H1 (cell line): Measurements from ENCODE around the gene SLC25A24. TPM values are rescaled to one million over a fixed set of nuclear protein-coding genes. Genes with fewer than 3 reads are reported as not detected.

Source experiments
- CTCF ChIA-PET: fragments of 300-600 bp; sonication (Branson Sonifier 250); formaldehyde crosslinking; loops from one replicate; lab custom pipeline; 2021; ENCODE audit not compliant: partially characterized antibody; lab: Charles Lee
- POLR2A ChIA-PET: fragments of 300-600 bp; sonication (Branson Sonifier 250); formaldehyde crosslinking; loops from one replicate; lab custom pipeline; 2021; ENCODE audit warnings: inconsistent platforms; ENCODE audit not compliant: partially characterized antibody; lab: Charles Lee
- DNase-seq, 2 experiments: peaks; one replicate each; pipeline versions ENCODE4 v3.0.0 to v3.0.0-alpha.2; 2010 to 2022; ENCODE audit warnings: low spot score in 2 of 2, low read depth in 1 of 2, mixed read lengths in 1 of 2
- FAIRE-seq: peaks from 2 replicates; lab custom pipeline; 2011; peaks lifted over from hg19 to GRCh38; lab: Jason Lieb, UNC
- H2AFZ ChIP-seq: 2 replicates; pipeline ENCODE4 v1.8.1; 2012; ENCODE audit warnings: low read length, inconsistent platforms
- H2AK5ac ChIP-seq: 2 replicates; pipeline ENCODE4 v1.6.1; 2013; ENCODE audit warnings: low read depth, low read length
- H2BK120ac ChIP-seq: replicated peaks from 2 replicates; pipeline ENCODE3; 2013; ENCODE audit warnings: low read depth, low read length, inconsistent platforms
- H2BK12ac ChIP-seq: 2 replicates; pipeline ENCODE4 v1.6.1; 2013; ENCODE audit warnings: low read depth, low read length
- H2BK15ac ChIP-seq: 2 replicates; pipeline ENCODE4 v1.6.1; 2013; ENCODE audit warnings: low read length
- H2BK20ac ChIP-seq: 2 replicates; pipeline ENCODE4 v1.6.1; 2013; ENCODE audit warnings: low read length
- H2BK5ac ChIP-seq: 2 replicates; pipeline ENCODE4 v1.6.1; 2013; ENCODE audit warnings: low read depth, low read length
- H3K14ac ChIP-seq: 2 replicates; pipeline ENCODE4 v1.6.1; 2013; ENCODE audit warnings: inconsistent platforms; ENCODE audit not compliant: insufficient read length
- H3K18ac ChIP-seq: 2 replicates; pipeline ENCODE4 v1.6.1; 2013; ENCODE audit warnings: low read length; ENCODE audit errors: extremely low read depth
- H3K23ac ChIP-seq: 2 replicates; pipeline ENCODE4 v1.6.1; 2013; ENCODE audit warnings: inconsistent platforms; ENCODE audit not compliant: insufficient read length
- H3K23me2 ChIP-seq: 2 replicates; pipeline ENCODE4 v1.6.1; 2013; ENCODE audit warnings: low read depth, low read length
- H3K27ac ChIP-seq: 2 replicates; pipeline ENCODE4 v1.6.1; 2011; ENCODE audit warnings: low read depth, low read length, inconsistent platforms
- H3K27me3 ChIP-seq, 4 experiments: replicated peaks in 1 of 4; 1 replicate in 1 of 4; 2 replicates in 3 of 4; pipeline versions ENCODE4 v1.6.1 to v1.8.1; 2011 to 2013; ENCODE audit warnings: low read length in 3 of 4, mild to moderate bottlenecking in 3 of 4, inconsistent platforms in 2 of 4, mixed read lengths in 2 of 4, moderate library complexity in 1 of 4; ENCODE audit not compliant: control insufficient read depth in 3 of 4, insufficient read depth in 3 of 4; ENCODE audit errors: extremely low read depth in 1 of 4
- H3K36me3 ChIP-seq, 4 experiments: 2 replicates each; pipeline versions ENCODE4 v1.6.1 to v1.8.1; 2011 to 2013; ENCODE audit warnings: mild to moderate bottlenecking in 4 of 4, low read length in 3 of 4, moderate library complexity in 2 of 4, control low read depth in 1 of 4, inconsistent platforms in 1 of 4; ENCODE audit not compliant: insufficient read depth in 4 of 4, control insufficient read depth in 2 of 4
- H3K4ac ChIP-seq: replicated peaks from 2 replicates; pipeline ENCODE3; 2013; ENCODE audit warnings: low read length, low read depth, mixed read lengths, inconsistent platforms; ENCODE audit not compliant: insufficient read length
- H3K4me1 ChIP-seq, 4 experiments: replicated peaks in 1 of 4; 1 replicate in 1 of 4; 2 replicates in 3 of 4; pipeline versions ENCODE4 v1.6.1 to v1.8.1; 2011 to 2013; ENCODE audit warnings: low read length in 3 of 4, inconsistent platforms in 2 of 4, mixed read lengths in 1 of 4; ENCODE audit not compliant: insufficient read depth in 4 of 4, control insufficient read depth in 3 of 4
- H3K4me2 ChIP-seq, 2 experiments: 2 replicates each; pipeline versions ENCODE4 v1.6.1 to v1.8.1; 2011 to 2013; ENCODE audit warnings: low read depth in 2 of 2, low read length in 2 of 2, control low read depth in 1 of 2, inconsistent platforms in 1 of 2, mild to moderate bottlenecking in 1 of 2; ENCODE audit not compliant: insufficient read depth in 1 of 2
- H3K4me3 ChIP-seq, 4 experiments: fragments of 200-600, 300-600 bp in 1 of 4; sonication (generic), shearing (Covaris generic), sonication (Bioruptor Twin) in 1 of 4; 2 replicates each; pipeline versions ENCODE4 v1.5.1 to v1.8.1; 2011 to 2016; ENCODE audit warnings: low read length in 4 of 4, low read depth in 3 of 4, control low read depth in 2 of 4, inconsistent platforms in 2 of 4, mild to moderate bottlenecking in 2 of 4, mixed read lengths in 1 of 4, moderate library complexity in 1 of 4; ENCODE audit not compliant: insufficient read depth in 2 of 4; ENCODE audit errors: extremely low read depth in 1 of 4
- H3K56ac ChIP-seq: replicated peaks from 2 replicates; pipeline ENCODE3; 2013; ENCODE audit warnings: low read depth, mild to moderate bottlenecking, mixed read lengths, low read length, inconsistent platforms; ENCODE audit not compliant: insufficient read length
- H3K79me1 ChIP-seq: 2 replicates; pipeline ENCODE4 v1.6.1; 2013; ENCODE audit warnings: low read depth, low read length, control low read depth
- H3K79me2 ChIP-seq, 2 experiments: 2 replicates each; pipeline versions ENCODE4 v1.6.1 to v1.8.1; 2012 to 2013; ENCODE audit warnings: low read length in 2 of 2, mild to moderate bottlenecking in 2 of 2, inconsistent platforms in 1 of 2; ENCODE audit not compliant: insufficient read depth in 2 of 2, control insufficient read depth in 1 of 2
- H3K9ac ChIP-seq, 4 experiments: replicated peaks in 1 of 4; 1 replicate in 1 of 4; 2 replicates in 3 of 4; pipeline versions ENCODE4 v1.6.1 to v1.8.1; 2011 to 2013; ENCODE audit warnings: low read depth in 3 of 4, low read length in 3 of 4, control low read depth in 2 of 4, mild to moderate bottlenecking in 2 of 4, moderate library complexity in 2 of 4, inconsistent platforms in 1 of 4; ENCODE audit errors: extremely low read depth in 1 of 4
- H3K9me3 ChIP-seq, 2 experiments: 2 replicates each; pipeline versions ENCODE4 v1.6.1 to v1.8.1; 2012 to 2013; ENCODE audit warnings: mild to moderate bottlenecking in 2 of 2, moderate library complexity in 2 of 2, control low read depth in 1 of 2, inconsistent platforms in 1 of 2, low read depth in 1 of 2, low read length in 1 of 2, mixed read lengths in 1 of 2; ENCODE audit not compliant: insufficient read depth in 2 of 2
- H4K20me1 ChIP-seq, 2 experiments: replicated peaks in 1 of 2; 2 replicates each; pipeline versions ENCODE3 to v1.8.1; 2011 to 2013; ENCODE audit warnings: inconsistent platforms in 2 of 2, low read length in 2 of 2, mild to moderate bottlenecking in 1 of 2; ENCODE audit not compliant: insufficient read depth in 2 of 2, control insufficient read depth in 1 of 2
- H4K5ac ChIP-seq: 2 replicates; pipeline ENCODE4 v1.6.1; 2013; ENCODE audit warnings: low read length, low read depth, mixed read lengths, inconsistent platforms; ENCODE audit not compliant: insufficient read length
- H4K8ac ChIP-seq: 2 replicates; pipeline ENCODE4 v1.8.0; 2013; ENCODE audit warnings: mild to moderate bottlenecking, moderate library complexity, low read length, inconsistent platforms; ENCODE audit not compliant: insufficient read depth; ENCODE audit errors: extremely low read depth
- H4K91ac ChIP-seq: replicated peaks from 2 replicates; pipeline ENCODE3; 2013; ENCODE audit warnings: low read length, mixed read lengths, inconsistent platforms; ENCODE audit not compliant: insufficient read length
- CEBPB ChIP-seq: IDR thresholded peaks from 2 replicates; pipeline ENCODE4 v1.6.1; 2012; ENCODE audit warnings: low read depth, low read length
- CTCF ChIP-seq, 3 experiments: IDR thresholded peaks; 1 replicate in 2 of 3; 2 replicates in 1 of 3; pipeline versions ENCODE4 v1.5.1 to v1.6.1; 2011; ENCODE audit warnings: low read length in 3 of 3, mild to moderate bottlenecking in 3 of 3, inconsistent platforms in 2 of 3, low read depth in 1 of 3, moderate library complexity in 1 of 3; ENCODE audit not compliant: insufficient read depth in 1 of 3; ENCODE audit errors: control extremely low read depth in 1 of 3
- SP2 ChIP-seq: IDR thresholded peaks from 2 replicates; pipeline ENCODE4 v1.6.1; 2012; ENCODE audit warnings: mild to moderate bottlenecking, low read length, inconsistent platforms
- WGBS, 2 experiments: shearing (Covaris generic) in 1 of 2; methylation state at CpG; one replicate each; pipeline versions ENCODE4 v1.1.6 to v1.1.7; 2013 to 2015; ENCODE audit warnings: low lambda C conversion rate in 2 of 2, mixed read lengths in 2 of 2, inconsistent platforms in 1 of 2, low coverage in 1 of 2, missing lambda C conversion rate in 1 of 2; ENCODE audit not compliant: insufficient replicate concordance in 2 of 2, insufficient coverage in 1 of 2, insufficient read length in 1 of 2; ENCODE audit errors: extremely low coverage in 1 of 2, missing lambda C conversion rate in 1 of 2; 5-methylcytosine and 5-hydroxymethylcytosine counted together
- polyA plus RNA-seq, 7 experiments: library from polyadenylated mRNA; depleted of rRNA in 3 of 7; stranded (reverse) in 5 of 7; unstranded in 2 of 7; fragments of >200 nt in 5 of 7; fragments of 200-250 nt in 2 of 7; gene quantifications; 1 replicate in 5 of 7; 2 replicates in 1 of 7; 4 replicates in 1 of 7; pipeline versions ENCODE4 v1.2.1 to v1.2.3, GENCODE V29; 2011 to 2013; ENCODE audit warnings: missing spikeins in 2 of 7, mixed read lengths in 2 of 7
- total RNA-seq: library from RNA; stranded (reverse); fragmentation: NEBNext Ultra II Directional; extraction: Animal tissue kit (Norgen Biotek cat#: 25700); gene quantifications from 2 replicates; pipeline ENCODE4 v1.2.1, GENCODE V29; 2021

Gene SLC25A24
- total and polyA plus RNA-seq, 2 of the 8 experiments (the other 6 are each of a cell fraction or from before 2014, with no cell fraction given) = 13.6 to 40.6 TPM

- Histone ChIP-seq H2BK15ac (no peak overlapping the region), H3K14ac (no peak overlapping the region), H2AFZ (peak overlapping the region; percentile 87), H2BK120ac (no peak overlapping the region), H3K27me3 (no peaks in the 10 kb centered on the region), H3K79me2 (peaks cover 0 to 37% of the 10 kb centered on the region in 2 experiments; a peak in 2 of 4 replicates), H3K23ac (no peak overlapping the region), H3K56ac (no peak overlapping the region), H4K5ac (no peak overlapping the region), H3K4me3 (peak overlapping the region; percentile 77 to 94 (median 83)), H2BK12ac (no peak overlapping the region), H2AK5ac (no peak overlapping the region), H2BK20ac (no peak overlapping the region), H4K20me1 (peaks cover 0 to 1% of the 10 kb centered on the region in 2 experiments), H3K23me2 (peaks cover 6% of the 10 kb centered on the region; the same call in 1 of the 2 replicates), H3K79me1 (peaks cover 8% of the 10 kb centered on the region), H4K8ac (peak overlapping the region; percentile 65; the same call in 1 of the 2 replicates), H4K91ac (no peak overlapping the region), H3K36me3 (peaks cover 0 to 2% (median 0%) of the 10 kb centered on the region in 4 experiments; a peak in 1 of 8 replicates), H3K4me1 (peaks cover 0 to 6% (median 2%) of the 10 kb centered on the region in 4 experiments; a peak in 3 of 7 replicates), H3K27ac (no peak overlapping the region), H3K18ac (no peak overlapping the region), H3K4ac (no peak overlapping the region), H3K9me3 (no peaks in the 10 kb centered on the region), H3K4me2 (peak overlapping the region; percentile 67 to 78), H2BK5ac (no peak overlapping the region), H3K9ac (peak overlapping the region in 2 of 4 experiments; percentile 25 to 79; a peak in 5 of 7 replicates)
- FAIRE-seq = no peak
- DNase-seq = no peak
- CTCF ChIA-PET = interaction anchor here (0.8 to 1.9 kb wide), 6 partner anchors 11 to 443 kb away, joined by 3 to 7 read pairs (median 4); no protein-coding TSS in a partner anchor
- POLR2A ChIA-PET = interaction anchor here (0.8 to 2.1 kb wide), 8 partner anchors 9 to 460 kb away, joined by 3 to 14 read pairs (median 4); partner anchors contain the start of gene HENMT1
- 8% methylated on average over 10 of the region's 10 CpGs; no CpG with 5 or more reads in 1 of the 2 experiments for WGBS, 2 experiments
- TF ChIP-seq CTCF (IDR thresholded peaks at IDR 0.05; ENCODE audit: control extremely low read depth in 1 of 3, insufficient read depth in 1 of 3, low read depth in 1 of 3, low read length in 3 of 3) (peak in 1 of 3 experiments; percentile 23; a peak in 1 of 4 replicates), CEBPB (no peak), SP2 (peak; percentile 22; the same call in 1 of the 2 replicates)
Observed at GRCh38 chr1:108200687-108201051, 526 bp upstream of the SLC25A24 start.
